ENCODE data around the gene CLASRP. TPM values are rescaled to one million over a fixed set of nuclear protein-coding genes. Genes with fewer than 3 reads are reported as not detected.
A peak's percentile ranks its signal among the peaks of the same experiment; 100 is the strongest.

Gene CLASRP
- total RNA-seq, 1 donor, result 17.0 TPM

- Histone ChIP-seq H3K27me3 (ENCODE audit: insufficient read depth, low read length) (no peaks in the 10 kb centered on the region), H2AFZ (ENCODE audit: low read length) (no peak overlapping the region), H3K79me2 (ENCODE audit: insufficient read depth, low read length) (no peaks in the 10 kb centered on the region), H3K9me3 (ENCODE audit: low read depth, low read length) (no peaks in the 10 kb centered on the region), H3K36me3 (ENCODE audit: insufficient read depth, low read length) (peaks cover 19% of the 10 kb centered on the region), H3K4me1 (ENCODE audit: insufficient read depth, low read length) (no peaks in the 10 kb centered on the region), H3K4me3 (ENCODE audit: insufficient read depth, low read length) (no peak overlapping the region), H3K4me2 (ENCODE audit: insufficient read depth, low read length) (no peak overlapping the region), H3K27ac (ENCODE audit: low read depth, low read length) (no peak overlapping the region), H4K20me1 (ENCODE audit: insufficient read depth, low read length) (no peaks in the 10 kb centered on the region)
- peak; percentile 15 for DNase-seq (ENCODE audit: insufficient read length, low spot score, missing footprints)
- no peak for TF ChIP-seq CTCF (IDR thresholded peaks at IDR 0.05; ENCODE audit: extremely low read depth, low read depth, low read length)
Measured at GRCh38 chr19:45023048-45023447, 15.8 kb upstream of the CLASRP start.

GRCh38 chr19:45025264-45025663, 13.6 kb upstream of the CLASRP start:
- TF ChIP-seq CTCF (IDR thresholded peaks at IDR 0.05; ENCODE audit: extremely low read depth, low read depth, low read length), result no peak
- no peaks in the 10 kb centered on the region for H3K27me3 ChIP-seq (ENCODE audit: insufficient read depth, low read length)
- no peak overlapping the region for H2AFZ ChIP-seq (ENCODE audit: low read length)

GRCh38 chr19:45027371-45027770, 11.5 kb upstream of the CLASRP start:
- DNase-seq (ENCODE audit: insufficient read length, low spot score, missing footprints), result peak; percentile 62
- Histone ChIP-seq H3K4me2 (ENCODE audit: insufficient read depth, low read length) (no peak overlapping the region), H3K9me3 (ENCODE audit: low read depth, low read length) (no peaks in the 10 kb centered on the region), H2AFZ (ENCODE audit: low read length) (no peak overlapping the region), H4K20me1 (ENCODE audit: insufficient read depth, low read length) (no peaks in the 10 kb centered on the region), H3K4me1 (ENCODE audit: insufficient read depth, low read length) (no peaks in the 10 kb centered on the region), H3K79me2 (ENCODE audit: insufficient read depth, low read length) (no peaks in the 10 kb centered on the region), H3K27me3 (ENCODE audit: insufficient read depth, low read length) (no peaks in the 10 kb centered on the region), H3K27ac (ENCODE audit: low read depth, low read length) (no peak overlapping the region), H3K4me3 (ENCODE audit: insufficient read depth, low read length) (no peak overlapping the region), H3K36me3 (ENCODE audit: insufficient read depth, low read length) (peaks cover 45% of the 10 kb centered on the region)
- TF ChIP-seq CTCF (IDR thresholded peaks at IDR 0.05; ENCODE audit: extremely low read depth, low read depth, low read length), result no peak

More at GRCh38 chr19:45025264-45025663, 13.6 kb upstream of the CLASRP start:
- peak; percentile 50 for DNase-seq (ENCODE audit: insufficient read length, low spot score, missing footprints)
- Histone ChIP-seq H3K36me3 (ENCODE audit: insufficient read depth, low read length) (peaks cover 34% of the 10 kb centered on the region), H3K4me1 (ENCODE audit: insufficient read depth, low read length) (no peaks in the 10 kb centered on the region), H4K20me1 (ENCODE audit: insufficient read depth, low read length) (no peaks in the 10 kb centered on the region), H3K4me3 (ENCODE audit: insufficient read depth, low read length) (no peak overlapping the region), H3K4me2 (ENCODE audit: insufficient read depth, low read length) (no peak overlapping the region), H3K27ac (ENCODE audit: low read depth, low read length) (no peak overlapping the region), H3K9me3 (ENCODE audit: low read depth, low read length) (no peaks in the 10 kb centered on the region), H3K79me2 (ENCODE audit: insufficient read depth, low read length) (no peaks in the 10 kb centered on the region)

GRCh38 chr19:45030825-45031224, 8.0 kb upstream of the CLASRP start:
- H2AFZ ChIP-seq (ENCODE audit: low read length), result no peak overlapping the region
- DNase-seq (ENCODE audit: insufficient read length, low spot score, missing footprints), result no peak
- no peak overlapping the region for H3K4me2 ChIP-seq (ENCODE audit: insufficient read depth, low read length)
- H3K79me2 ChIP-seq (ENCODE audit: insufficient read depth, low read length), result no peaks in the 10 kb centered on the region
- peaks cover 58% of the 10 kb centered on the region for H3K36me3 ChIP-seq (ENCODE audit: insufficient read depth, low read length)
- H3K27ac ChIP-seq (ENCODE audit: low read depth, low read length), result no peak overlapping the region
- H3K27me3 ChIP-seq (ENCODE audit: insufficient read depth, low read length), result no peaks in the 10 kb centered on the region
- no peaks in the 10 kb centered on the region for H3K9me3 ChIP-seq (ENCODE audit: low read depth, low read length)
- H3K4me1 ChIP-seq (ENCODE audit: insufficient read depth, low read length), result no peaks in the 10 kb centered on the region
- no peaks in the 10 kb centered on the region for H4K20me1 ChIP-seq (ENCODE audit: insufficient read depth, low read length)
- no peak overlapping the region for H3K4me3 ChIP-seq (ENCODE audit: insufficient read depth, low read length)
- TF ChIP-seq CTCF (IDR thresholded peaks at IDR 0.05; ENCODE audit: extremely low read depth, low read depth, low read length), result no peak

Measured in osteoblast (primary cell).